GM12801 (cell line): ENCODE results near the gene PTCH2.

Experiments used
- TF ChIP-seq, protein P1 (sequence below): IDR thresholded peaks from one replicate; pipeline ENCODE4 v1.5.1; 2011; ENCODE audit warnings: control low read depth; ENCODE audit not compliant: insufficient read length; ENCODE audit errors: extremely low read depth

Gene PTCH2

DNA sequence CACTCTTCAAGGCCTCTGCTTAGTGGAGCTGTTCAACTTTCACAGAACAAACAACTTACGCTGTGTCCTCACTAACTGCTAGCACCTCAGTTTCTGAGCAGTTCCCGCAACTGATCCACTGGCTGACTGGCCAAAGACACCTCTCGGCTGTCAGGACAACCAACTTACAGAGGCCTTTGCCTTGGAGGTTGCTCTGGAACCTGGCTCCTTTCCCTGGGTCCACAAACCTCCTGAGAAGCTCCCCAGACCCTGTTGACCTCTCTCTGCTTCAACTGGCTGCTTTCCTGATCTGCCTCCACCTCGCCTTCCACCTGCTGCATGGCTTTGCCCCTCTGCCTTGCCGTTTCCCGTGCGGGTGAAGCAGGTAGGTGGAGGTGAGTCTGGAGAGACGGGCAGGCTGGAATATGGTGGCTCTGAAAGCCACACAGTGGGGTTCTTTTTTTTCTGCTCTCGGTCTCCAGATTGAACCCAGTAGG lies 21.8 kb downstream of the PTCH2 start:
- TF ChIP-seq, protein P1, sequence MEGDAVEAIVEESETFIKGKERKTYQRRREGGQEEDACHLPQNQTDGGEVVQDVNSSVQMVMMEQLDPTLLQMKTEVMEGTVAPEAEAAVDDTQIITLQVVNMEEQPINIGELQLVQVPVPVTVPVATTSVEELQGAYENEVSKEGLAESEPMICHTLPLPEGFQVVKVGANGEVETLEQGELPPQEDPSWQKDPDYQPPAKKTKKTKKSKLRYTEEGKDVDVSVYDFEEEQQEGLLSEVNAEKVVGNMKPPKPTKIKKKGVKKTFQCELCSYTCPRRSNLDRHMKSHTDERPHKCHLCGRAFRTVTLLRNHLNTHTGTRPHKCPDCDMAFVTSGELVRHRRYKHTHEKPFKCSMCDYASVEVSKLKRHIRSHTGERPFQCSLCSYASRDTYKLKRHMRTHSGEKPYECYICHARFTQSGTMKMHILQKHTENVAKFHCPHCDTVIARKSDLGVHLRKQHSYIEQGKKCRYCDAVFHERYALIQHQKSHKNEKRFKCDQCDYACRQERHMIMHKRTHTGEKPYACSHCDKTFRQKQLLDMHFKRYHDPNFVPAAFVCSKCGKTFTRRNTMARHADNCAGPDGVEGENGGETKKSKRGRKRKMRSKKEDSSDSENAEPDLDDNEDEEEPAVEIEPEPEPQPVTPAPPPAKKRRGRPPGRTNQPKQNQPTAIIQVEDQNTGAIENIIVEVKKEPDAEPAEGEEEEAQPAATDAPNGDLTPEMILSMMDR: no peak

DNA sequence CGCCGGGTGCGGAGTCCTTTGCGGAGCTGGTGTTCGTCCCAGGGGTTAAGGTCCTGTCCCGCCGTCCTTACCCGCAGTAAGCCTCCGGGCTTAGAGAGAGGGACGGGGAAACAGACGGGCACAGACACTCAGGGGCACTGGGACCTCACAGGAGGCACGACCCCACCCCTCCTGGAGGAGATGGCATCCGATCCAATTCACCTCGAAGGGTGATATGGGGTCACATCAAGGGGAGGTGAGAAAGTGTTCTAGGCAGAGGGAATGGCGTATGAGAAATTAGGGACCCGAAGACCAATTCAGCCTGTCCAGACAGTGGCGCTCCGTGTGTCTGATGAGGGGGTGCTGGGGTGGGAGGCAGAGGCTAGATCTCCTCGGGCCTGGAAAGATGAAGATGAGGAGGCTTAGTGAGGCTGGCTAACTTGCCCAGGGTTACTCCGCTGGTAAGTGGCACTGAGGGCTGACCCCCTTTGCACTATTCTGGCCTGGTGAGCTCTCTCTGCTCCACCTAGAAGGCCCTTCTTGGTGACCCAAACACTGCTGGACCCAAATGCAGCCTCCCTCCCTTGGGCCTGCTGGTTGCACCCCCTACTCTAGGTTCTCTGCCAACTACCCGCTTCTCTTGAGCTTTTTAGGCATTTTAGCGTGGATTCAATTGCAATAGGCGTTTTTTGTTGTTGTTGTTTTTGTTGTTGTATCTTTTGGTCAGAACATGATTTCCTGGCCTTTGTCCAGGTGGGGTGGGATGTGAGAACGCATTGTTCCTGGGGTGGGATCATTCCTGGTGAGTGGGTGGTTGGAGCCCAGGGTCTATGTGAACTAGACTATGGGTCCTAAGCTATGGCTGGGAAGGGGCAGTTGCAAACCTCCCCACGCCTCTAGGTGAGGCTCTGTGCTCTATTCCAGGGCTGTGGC lies 22.5 kb downstream of the PTCH2 start:
- TF ChIP-seq, protein P1: no peak

DNA sequence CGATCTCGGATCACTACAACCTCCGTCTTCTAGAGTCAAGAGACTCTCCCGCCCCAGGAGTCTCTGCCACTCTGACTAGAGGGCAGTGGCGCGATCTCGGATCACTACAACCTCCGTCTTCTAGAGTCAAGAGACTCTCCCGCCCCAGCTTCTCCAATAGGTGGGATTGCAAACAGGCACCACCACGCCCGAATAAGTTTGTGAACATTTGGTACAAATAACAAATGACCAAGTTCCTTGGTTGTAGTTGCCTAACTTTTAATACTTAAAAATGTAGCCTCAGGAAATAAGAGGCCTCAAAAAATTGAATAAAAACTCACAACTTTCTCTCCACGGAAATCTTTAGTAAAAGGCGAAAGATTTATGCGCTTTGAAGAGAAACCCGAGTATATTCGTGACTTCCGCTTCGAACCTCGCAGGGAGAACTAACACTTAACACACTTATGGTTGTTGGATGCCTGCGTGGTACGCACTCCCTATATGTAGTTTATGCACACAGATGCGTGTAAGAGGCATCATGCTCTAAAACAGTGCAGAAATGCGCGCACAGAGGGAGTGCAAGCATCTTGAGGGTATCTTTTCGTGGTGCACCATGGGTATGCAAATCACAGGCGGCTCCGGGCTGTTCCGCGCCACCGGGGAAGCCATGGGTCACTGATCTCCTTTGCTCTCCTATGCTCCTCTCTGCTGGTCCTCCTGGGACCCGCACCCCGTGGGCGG lies 23.3 kb downstream of the PTCH2 start:
- TF ChIP-seq, protein P1: no peak

DNA sequence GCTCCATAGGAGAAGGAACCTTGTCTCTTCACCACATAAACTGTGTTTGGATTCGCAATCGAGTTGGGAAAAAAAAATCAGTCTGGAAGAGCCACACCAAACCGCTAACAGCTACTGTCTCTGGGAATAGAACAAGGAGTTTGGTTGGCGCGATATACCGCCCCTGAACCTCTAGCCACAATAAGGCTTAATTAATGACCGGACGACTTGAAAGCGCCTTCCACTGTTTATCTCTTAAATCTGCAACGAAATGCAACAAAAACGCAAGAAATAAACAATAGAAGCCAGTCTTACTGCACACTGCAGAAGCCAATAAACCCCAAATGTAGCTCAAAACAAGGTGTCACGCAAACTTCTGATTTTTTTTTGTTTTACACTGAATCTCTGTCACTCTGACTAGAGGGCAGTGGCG lies 23.9 kb downstream of the PTCH2 start:
- TF ChIP-seq, protein P1: no peak

DNA sequence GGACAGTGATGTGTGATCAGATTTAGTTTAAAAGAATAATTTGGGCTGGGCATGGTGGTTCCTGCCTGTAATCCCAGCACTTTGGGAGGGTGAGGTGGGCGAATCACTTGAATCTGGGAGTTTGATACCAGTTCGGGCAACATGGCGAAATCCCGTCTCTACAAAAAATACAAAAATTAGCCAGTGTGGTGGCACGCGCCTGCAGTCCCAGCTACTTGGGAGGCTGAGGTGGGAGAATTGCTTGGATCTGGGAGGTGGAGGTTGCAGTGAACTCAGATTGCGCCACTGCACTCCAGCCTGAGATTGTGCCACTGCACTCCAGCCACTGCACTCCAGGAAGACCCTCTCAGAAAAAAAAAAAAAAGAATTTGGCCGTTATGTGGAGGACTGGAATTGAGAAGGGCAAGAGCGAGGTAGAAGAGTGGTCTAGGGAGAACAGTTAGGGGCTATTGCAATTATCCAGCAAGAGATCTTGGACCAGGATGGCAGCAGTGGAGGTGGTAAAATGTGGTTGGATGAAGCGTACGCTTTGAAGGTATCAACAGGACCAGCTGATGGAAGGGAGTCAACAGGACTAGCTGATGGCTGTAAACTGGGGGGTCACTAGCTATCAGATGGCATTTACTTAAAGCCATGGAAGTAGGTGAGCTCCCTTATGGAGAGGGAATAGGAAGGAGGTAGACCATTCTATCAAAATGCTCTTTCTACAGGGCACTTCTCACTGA lies 25.1 kb downstream of the PTCH2 start:
- TF ChIP-seq, protein P1: no peak

DNA sequence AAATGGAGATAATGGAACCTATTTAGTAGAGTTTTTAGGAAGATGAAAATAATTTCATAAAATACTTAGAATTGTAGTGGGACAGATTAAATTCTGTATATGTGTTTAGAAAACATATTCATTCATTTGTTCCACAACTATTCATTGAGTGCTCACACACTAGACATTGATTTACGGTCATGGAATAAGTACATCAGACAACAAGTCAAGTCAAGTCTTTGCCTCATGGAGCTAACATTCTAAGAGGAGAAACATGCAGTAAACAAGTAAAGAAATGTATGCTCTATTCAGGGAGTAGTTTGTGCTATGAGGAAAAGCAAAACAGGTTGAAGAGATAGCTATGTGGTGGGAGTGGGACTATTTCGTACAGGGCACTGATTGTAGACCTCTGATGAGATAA lies 25.7 kb downstream of the PTCH2 start:
- TF ChIP-seq, protein P1: no peak
